NOMO-1 treated with DMSO at 0.1 percent for 48 hours (cell line): ENCODE measurements around the gene IGF2.

Source experiments
- DNase-seq: peaks from one replicate; lab custom pipeline; 2025; ENCODE audit not compliant: unreplicated experiment; lab: John Stamatoyannopoulos, UW

Gene IGF2

GRCh38 chr11:2154195-2154585, 15.0 kb upstream of the IGF2 start:
- no peak for DNase-seq

- DNase-seq, result no peak
Observed at GRCh38 chr11:2153581-2154194, 14.5 kb upstream of the IGF2 start.

- peak; percentile 71 for DNase-seq
Observed at GRCh38 chr11:2151500-2152257, 12.5 kb upstream of the IGF2 start.

- peak; percentile 6 for DNase-seq
Observed at GRCh38 chr11:2149864-2150847, 11.0 kb upstream of the IGF2 start.

- no peak for DNase-seq
Observed at GRCh38 chr11:2149460-2149859, 10.3 kb upstream of the IGF2 start.

GRCh38 chr11:2148595-2148994, 9.4 kb upstream of the IGF2 start:
- no peak for DNase-seq

GRCh38 chr11:2147391-2147790, 8.2 kb upstream of the IGF2 start:
- no peak for DNase-seq

GRCh38 chr11:2146051-2146450, 6.9 kb upstream of the IGF2 start:
- no peak for DNase-seq

- DNase-seq, result no peak
Observed at GRCh38 chr11:2144544-2145248, 5.5 kb upstream of the IGF2 start.

- no peak for DNase-seq
Observed at GRCh38 chr11:2143799-2144543, 4.8 kb upstream of the IGF2 start.

GRCh38 chr11:2143477-2143798, 4.2 kb upstream of the IGF2 start:
- no peak for DNase-seq

GRCh38 chr11:2142762-2143202, 3.6 kb upstream of the IGF2 start:
- no peak for DNase-seq

- DNase-seq, result no peak
Observed at GRCh38 chr11:2142300-2142759, 3.1 kb upstream of the IGF2 start.

- no peak for DNase-seq
Observed at GRCh38 chr11:2140411-2141400, 1.5 kb upstream of the IGF2 start.

- no peak for DNase-seq
Observed at GRCh38 chr11:2139621-2140337, 590 bp upstream of the IGF2 start.

- DNase-seq, result no peak
Observed at GRCh38 chr11:2138431-2139122, 612 bp downstream of the IGF2 start.

- no peak for DNase-seq
Observed at GRCh38 chr11:2138068-2138430, 1.1 kb downstream of the IGF2 start.
